H1 (cell line): ENCODE results near the gene SOX12. TPM values are rescaled to one million over a fixed set of nuclear protein-coding genes. Genes with fewer than 3 reads are reported as not detected.

Experiments used
- CTCF ChIA-PET: fragments of 300-600 bp; sonication (Branson Sonifier 250); formaldehyde crosslinking; loops from one replicate; lab custom pipeline; 2021; ENCODE audit not compliant: partially characterized antibody; lab: Charles Lee
- POLR2A ChIA-PET: fragments of 300-600 bp; sonication (Branson Sonifier 250); formaldehyde crosslinking; loops from one replicate; lab custom pipeline; 2021; ENCODE audit warnings: inconsistent platforms; ENCODE audit not compliant: partially characterized antibody; lab: Charles Lee
- DNase-seq, 2 experiments: peaks; one replicate each; pipeline versions ENCODE4 v3.0.0 to v3.0.0-alpha.2; 2010 to 2022; ENCODE audit warnings: low spot score in 2 of 2, low read depth in 1 of 2, mixed read lengths in 1 of 2
- FAIRE-seq: peaks from 2 replicates; lab custom pipeline; 2011; peaks lifted over from hg19 to GRCh38; lab: Jason Lieb, UNC
- H2AFZ ChIP-seq: 2 replicates; pipeline ENCODE4 v1.8.1; 2012; ENCODE audit warnings: low read length, inconsistent platforms
- H2AK5ac ChIP-seq: 2 replicates; pipeline ENCODE4 v1.6.1; 2013; ENCODE audit warnings: low read depth, low read length
- H2BK120ac ChIP-seq: replicated peaks from 2 replicates; pipeline ENCODE3; 2013; ENCODE audit warnings: low read depth, low read length, inconsistent platforms
- H2BK12ac ChIP-seq: 2 replicates; pipeline ENCODE4 v1.6.1; 2013; ENCODE audit warnings: low read depth, low read length
- H2BK15ac ChIP-seq: 2 replicates; pipeline ENCODE4 v1.6.1; 2013; ENCODE audit warnings: low read length
- H2BK20ac ChIP-seq: 2 replicates; pipeline ENCODE4 v1.6.1; 2013; ENCODE audit warnings: low read length
- H2BK5ac ChIP-seq: 2 replicates; pipeline ENCODE4 v1.6.1; 2013; ENCODE audit warnings: low read depth, low read length
- H3K14ac ChIP-seq: 2 replicates; pipeline ENCODE4 v1.6.1; 2013; ENCODE audit warnings: inconsistent platforms; ENCODE audit not compliant: insufficient read length
- H3K18ac ChIP-seq: 2 replicates; pipeline ENCODE4 v1.6.1; 2013; ENCODE audit warnings: low read length; ENCODE audit errors: extremely low read depth
- H3K23ac ChIP-seq: 2 replicates; pipeline ENCODE4 v1.6.1; 2013; ENCODE audit warnings: inconsistent platforms; ENCODE audit not compliant: insufficient read length
- H3K23me2 ChIP-seq: 2 replicates; pipeline ENCODE4 v1.6.1; 2013; ENCODE audit warnings: low read depth, low read length
- H3K27ac ChIP-seq: 2 replicates; pipeline ENCODE4 v1.6.1; 2011; ENCODE audit warnings: low read depth, low read length, inconsistent platforms
- H3K27me3 ChIP-seq, 4 experiments: replicated peaks in 1 of 4; 1 replicate in 1 of 4; 2 replicates in 3 of 4; pipeline versions ENCODE4 v1.6.1 to v1.8.1; 2011 to 2013; ENCODE audit warnings: low read length in 3 of 4, mild to moderate bottlenecking in 3 of 4, inconsistent platforms in 2 of 4, mixed read lengths in 2 of 4, moderate library complexity in 1 of 4; ENCODE audit not compliant: control insufficient read depth in 3 of 4, insufficient read depth in 3 of 4; ENCODE audit errors: extremely low read depth in 1 of 4
- H3K36me3 ChIP-seq, 4 experiments: 2 replicates each; pipeline versions ENCODE4 v1.6.1 to v1.8.1; 2011 to 2013; ENCODE audit warnings: mild to moderate bottlenecking in 4 of 4, low read length in 3 of 4, moderate library complexity in 2 of 4, control low read depth in 1 of 4, inconsistent platforms in 1 of 4; ENCODE audit not compliant: insufficient read depth in 4 of 4, control insufficient read depth in 2 of 4
- H3K4ac ChIP-seq: replicated peaks from 2 replicates; pipeline ENCODE3; 2013; ENCODE audit warnings: low read length, low read depth, mixed read lengths, inconsistent platforms; ENCODE audit not compliant: insufficient read length
- H3K4me1 ChIP-seq, 4 experiments: replicated peaks in 1 of 4; 1 replicate in 1 of 4; 2 replicates in 3 of 4; pipeline versions ENCODE4 v1.6.1 to v1.8.1; 2011 to 2013; ENCODE audit warnings: low read length in 3 of 4, inconsistent platforms in 2 of 4, mixed read lengths in 1 of 4; ENCODE audit not compliant: insufficient read depth in 4 of 4, control insufficient read depth in 3 of 4
- H3K4me2 ChIP-seq, 2 experiments: 2 replicates each; pipeline versions ENCODE4 v1.6.1 to v1.8.1; 2011 to 2013; ENCODE audit warnings: low read depth in 2 of 2, low read length in 2 of 2, control low read depth in 1 of 2, inconsistent platforms in 1 of 2, mild to moderate bottlenecking in 1 of 2; ENCODE audit not compliant: insufficient read depth in 1 of 2
- H3K4me3 ChIP-seq, 4 experiments: fragments of 200-600, 300-600 bp in 1 of 4; sonication (generic), shearing (Covaris generic), sonication (Bioruptor Twin) in 1 of 4; 2 replicates each; pipeline versions ENCODE4 v1.5.1 to v1.8.1; 2011 to 2016; ENCODE audit warnings: low read length in 4 of 4, low read depth in 3 of 4, control low read depth in 2 of 4, inconsistent platforms in 2 of 4, mild to moderate bottlenecking in 2 of 4, mixed read lengths in 1 of 4, moderate library complexity in 1 of 4; ENCODE audit not compliant: insufficient read depth in 2 of 4; ENCODE audit errors: extremely low read depth in 1 of 4
- H3K56ac ChIP-seq: replicated peaks from 2 replicates; pipeline ENCODE3; 2013; ENCODE audit warnings: low read depth, mild to moderate bottlenecking, mixed read lengths, low read length, inconsistent platforms; ENCODE audit not compliant: insufficient read length
- H3K79me1 ChIP-seq: 2 replicates; pipeline ENCODE4 v1.6.1; 2013; ENCODE audit warnings: low read depth, low read length, control low read depth
- H3K79me2 ChIP-seq, 2 experiments: 2 replicates each; pipeline versions ENCODE4 v1.6.1 to v1.8.1; 2012 to 2013; ENCODE audit warnings: low read length in 2 of 2, mild to moderate bottlenecking in 2 of 2, inconsistent platforms in 1 of 2; ENCODE audit not compliant: insufficient read depth in 2 of 2, control insufficient read depth in 1 of 2
- H3K9ac ChIP-seq, 4 experiments: replicated peaks in 1 of 4; 1 replicate in 1 of 4; 2 replicates in 3 of 4; pipeline versions ENCODE4 v1.6.1 to v1.8.1; 2011 to 2013; ENCODE audit warnings: low read depth in 3 of 4, low read length in 3 of 4, control low read depth in 2 of 4, mild to moderate bottlenecking in 2 of 4, moderate library complexity in 2 of 4, inconsistent platforms in 1 of 4; ENCODE audit errors: extremely low read depth in 1 of 4
- H3K9me3 ChIP-seq, 2 experiments: 2 replicates each; pipeline versions ENCODE4 v1.6.1 to v1.8.1; 2012 to 2013; ENCODE audit warnings: mild to moderate bottlenecking in 2 of 2, moderate library complexity in 2 of 2, control low read depth in 1 of 2, inconsistent platforms in 1 of 2, low read depth in 1 of 2, low read length in 1 of 2, mixed read lengths in 1 of 2; ENCODE audit not compliant: insufficient read depth in 2 of 2
- H4K20me1 ChIP-seq, 2 experiments: replicated peaks in 1 of 2; 2 replicates each; pipeline versions ENCODE3 to v1.8.1; 2011 to 2013; ENCODE audit warnings: inconsistent platforms in 2 of 2, low read length in 2 of 2, mild to moderate bottlenecking in 1 of 2; ENCODE audit not compliant: insufficient read depth in 2 of 2, control insufficient read depth in 1 of 2
- H4K5ac ChIP-seq: 2 replicates; pipeline ENCODE4 v1.6.1; 2013; ENCODE audit warnings: low read length, low read depth, mixed read lengths, inconsistent platforms; ENCODE audit not compliant: insufficient read length
- H4K8ac ChIP-seq: 2 replicates; pipeline ENCODE4 v1.8.0; 2013; ENCODE audit warnings: mild to moderate bottlenecking, moderate library complexity, low read length, inconsistent platforms; ENCODE audit not compliant: insufficient read depth; ENCODE audit errors: extremely low read depth
- H4K91ac ChIP-seq: replicated peaks from 2 replicates; pipeline ENCODE3; 2013; ENCODE audit warnings: low read length, mixed read lengths, inconsistent platforms; ENCODE audit not compliant: insufficient read length
- CHD1 ChIP-seq: IDR thresholded peaks from 2 replicates; pipeline ENCODE4 v1.6.1; 2012; ENCODE audit warnings: low read depth, low read length, improper control_type of control experiment
- EP300 ChIP-seq, 2 experiments: IDR thresholded peaks; 1 replicate in 1 of 2; 2 replicates in 1 of 2; pipeline ENCODE4 v1.6.1; 2011 to 2012; ENCODE audit warnings: low read depth in 2 of 2, low read length in 2 of 2, mild to moderate bottlenecking in 2 of 2, borderline replicate concordance in 1 of 2, inconsistent platforms in 1 of 2, moderate library complexity in 1 of 2
- FOSL1 ChIP-seq: IDR thresholded peaks from 2 replicates; pipeline ENCODE4 v1.6.1; 2011; ENCODE audit warnings: mild to moderate bottlenecking, low read depth, low read length, moderate library complexity; ENCODE audit not compliant: insufficient read depth
- KDM4A ChIP-seq: IDR thresholded peaks from one replicate; pipeline ENCODE4 v1.7.1; 2012; ENCODE audit warnings: low read depth, mild to moderate bottlenecking, moderate library complexity, low read length, inconsistent platforms; ENCODE audit not compliant: severe bottlenecking
- NRF1 ChIP-seq: IDR thresholded peaks from 2 replicates; pipeline ENCODE4 v1.6.1; 2011; ENCODE audit warnings: mild to moderate bottlenecking, low read depth, low read length, improper control_type of control experiment
- POLR2A ChIP-seq, 2 experiments: IDR thresholded peaks; 1 replicate in 1 of 2; 2 replicates in 1 of 2; pipeline ENCODE4 v1.6.1; 2011; ENCODE audit warnings: low read depth in 2 of 2, low read length in 2 of 2, mild to moderate bottlenecking in 2 of 2; ENCODE audit errors: control extremely low read depth in 1 of 2
- RBBP5 ChIP-seq: IDR thresholded peaks from 2 replicates; pipeline ENCODE4 v1.7.1; 2012; ENCODE audit warnings: low read depth, mild to moderate bottlenecking, inconsistent platforms, low read length, moderate library complexity, borderline replicate concordance
- RFX5 ChIP-seq: IDR thresholded peaks from 2 replicates; pipeline ENCODE4 v1.6.1; 2011; ENCODE audit warnings: low read depth, low read length, improper control_type of control experiment, borderline replicate concordance
- SIN3A ChIP-seq, 2 experiments: IDR thresholded peaks in 1 of 2; conservative IDR thresholded peaks in 1 of 2; 2 replicates each; pipeline ENCODE4 v1.6.1; 2011 to 2012; ENCODE audit warnings: low read length in 2 of 2, improper control_type of control experiment in 1 of 2, low read depth in 1 of 2, mild to moderate bottlenecking in 1 of 2
- SP4 ChIP-seq: IDR thresholded peaks from 2 replicates; pipeline ENCODE4 v1.6.1; 2012; ENCODE audit warnings: low read length, inconsistent platforms
- ZNF274 ChIP-seq: IDR thresholded peaks from 2 replicates; pipeline ENCODE4 v1.7.0; 2012; ENCODE audit warnings: low read length, borderline replicate concordance; ENCODE audit errors: extremely low read depth
- WGBS, 2 experiments: shearing (Covaris generic) in 1 of 2; methylation state at CpG; one replicate each; pipeline versions ENCODE4 v1.1.6 to v1.1.7; 2013 to 2015; ENCODE audit warnings: low lambda C conversion rate in 2 of 2, mixed read lengths in 2 of 2, inconsistent platforms in 1 of 2, low coverage in 1 of 2, missing lambda C conversion rate in 1 of 2; ENCODE audit not compliant: insufficient replicate concordance in 2 of 2, insufficient coverage in 1 of 2, insufficient read length in 1 of 2; ENCODE audit errors: extremely low coverage in 1 of 2, missing lambda C conversion rate in 1 of 2; 5-methylcytosine and 5-hydroxymethylcytosine counted together
- polyA plus RNA-seq, 7 experiments: library from polyadenylated mRNA; depleted of rRNA in 3 of 7; stranded (reverse) in 5 of 7; unstranded in 2 of 7; fragments of >200 nt in 5 of 7; fragments of 200-250 nt in 2 of 7; gene quantifications; 1 replicate in 5 of 7; 2 replicates in 1 of 7; 4 replicates in 1 of 7; pipeline versions ENCODE4 v1.2.1 to v1.2.3, GENCODE V29; 2011 to 2013; ENCODE audit warnings: missing spikeins in 2 of 7, mixed read lengths in 2 of 7
- total RNA-seq: library from RNA; stranded (reverse); fragmentation: NEBNext Ultra II Directional; extraction: Animal tissue kit (Norgen Biotek cat#: 25700); gene quantifications from 2 replicates; pipeline ENCODE4 v1.2.1, GENCODE V29; 2021

SOX12 gene
- total and polyA plus RNA-seq, 2 of the 8 experiments (the other 6 are each of a cell fraction or from before 2014, with no cell fraction given) = 6.4 to 63.0 TPM

GRCh38 chr20:346640-347316 is 21.4 kb downstream of the SOX12 start, which contains the start of gene NRSN2:
Gene NRSN2 (plus strand): TSS chr20:347111. CDS start chr20:349644, 2,533 bp downstream.
- DNase-seq (peak in 1 of 2 experiments; percentile 74), FAIRE-seq (no peak)
- Histone ChIP-seq H3K36me3 (no peaks in the 10 kb centered on the region), H4K5ac (peak within 1 kb of the TSS; percentile 77), H4K20me1 (peaks cover 2% of the 10 kb centered on the region in 2 experiments), H2BK5ac (peak within 1 kb of the TSS; percentile 93; the same call in 1 of the 2 replicates), H2BK12ac (peak within 1 kb of the TSS; percentile 94; the same call in 1 of the 2 replicates), H3K4ac (no peak within 1 kb of the TSS), H2BK120ac (no peak within 1 kb of the TSS), H4K91ac (peak within 1 kb of the TSS; percentile 1), H3K23me2 (peaks cover 16% of the 10 kb centered on the region), H4K8ac (peak within 1 kb of the TSS; percentile 7), H3K4me1 (peaks cover 0 to 12% (median 8%) of the 10 kb centered on the region in 4 experiments; a peak in 4 of 7 replicates), H3K4me2 (peak within 1 kb of the TSS; percentile 97), H3K9ac (peak within 1 kb of the TSS; percentile 45 to 69 (median 62)), H3K18ac (peak within 1 kb of the TSS; percentile 91), H2BK15ac (peak within 1 kb of the TSS; percentile 72; the same call in 1 of the 2 replicates), H3K23ac (no peak within 1 kb of the TSS), H3K79me2 (no peaks in the 10 kb centered on the region), H3K4me3 (peak within 1 kb of the TSS; percentile 63 to 90 (median 66)), H3K79me1 (peaks cover 3% of the 10 kb centered on the region; the same call in 1 of the 2 replicates), H2AFZ (peak within 1 kb of the TSS; percentile 73; the same call in 1 of the 2 replicates), H2AK5ac (no peak within 1 kb of the TSS; the same call in 1 of the 2 replicates), H3K14ac (no peak within 1 kb of the TSS), H3K56ac (peak within 1 kb of the TSS; percentile 77), H2BK20ac (no peak within 1 kb of the TSS), H3K27ac (peak within 1 kb of the TSS; percentile 85; the same call in 1 of the 2 replicates), H3K27me3 (peaks cover 0 to 3% (median 0%) of the 10 kb centered on the region in 4 experiments; a peak in 3 of 7 replicates), H3K9me3 (no peaks in the 10 kb centered on the region)
- 4% methylated on average over 22 of the region's 50 CpGs; no CpG with 5 or more reads in 1 of the 2 experiments for WGBS, 2 experiments
- ChIA-PET POLR2A (interaction anchor here (0.6 to 5.7 kb wide), 26 partner anchors 9 to 788 kb away, joined by 3 to 36 read pairs (median 3); partner anchors contain the start of genes CSNK2A1, SOX12 and TRIB3), CTCF (interaction anchor here (1.0 to 3.1 kb wide), 6 partner anchors 9 to 123 kb away, joined by 3 to 33 read pairs (median 4); no protein-coding TSS in a partner anchor)
- TF ChIP-seq FOSL1 (no peak), EP300 (IDR thresholded peaks at IDR 0.05; ENCODE audit: borderline replicate concordance in 1 of 2, low read depth in 2 of 2, low read length in 2 of 2) (no peak), ZNF274 (no peak), RFX5 (no peak), NRF1 (peak; percentile 24; the same call in 1 of the 2 replicates), SIN3A (conservative IDR thresholded peaks at IDR 0.05 in 1 of 2, IDR thresholded peaks at IDR 0.05 in 1 of 2; ENCODE audit: low read depth in 1 of 2, low read length in 2 of 2) (peak in 1 of 2 experiments; percentile 64; a peak in 1 of 4 replicates), POLR2A (IDR thresholded peaks at IDR 0.05; ENCODE audit: control extremely low read depth in 1 of 2, low read depth in 2 of 2, low read length in 2 of 2) (no peak), SP4 (no peak), CHD1 (no peak), RBBP5 (no peak; the same call in 1 of the 2 replicates), KDM4A (peak; percentile 49)
